Caco-2 (cell line): ENCODE results near the gene OGA. TPM values are rescaled to one million over a fixed set of nuclear protein-coding genes. Genes with fewer than 3 reads are reported as not detected.

Experiments
- BruUV-seq: library from RNA; stranded (reverse); fragments of 400-500 nt; replicated peaks from 2 replicates; lab custom pipeline; 2021; lab: Mats Ljungman, UMichigan
- CTCF ChIA-PET: fragments of 300-600 bp; sonication (Branson Sonifier 250); formaldehyde crosslinking; loops from one replicate; lab custom pipeline; 2022; ENCODE audit warnings: antibody characterized with exemption; lab: Charles Lee
- POLR2A ChIA-PET: fragments of 300-600 bp; sonication (Branson Sonifier 250); formaldehyde crosslinking; loops from one replicate; lab custom pipeline; 2022; ENCODE audit warnings: antibody characterized with exemption; lab: Charles Lee
- DNase-seq, 2 experiments: peaks; one replicate each; pipeline versions ENCODE4 v3.0.0 to v3.0.0-alpha.2; 2020 to 2022
- H3K27me3 ChIP-seq: replicated peaks from 2 replicates; pipeline ENCODE4 v1.6.0; 2011; ENCODE audit warnings: low read length; ENCODE audit not compliant: control insufficient read depth, insufficient read depth
- H3K36me3 ChIP-seq: 2 replicates; pipeline ENCODE4 v1.5.1; 2011; ENCODE audit warnings: low read length; ENCODE audit not compliant: control insufficient read depth, insufficient read depth
- H3K4me1 ChIP-seq: fragments of 250-450 bp; sonication (Bioruptor Pico); 2 replicates; pipeline ENCODE4 v1.5.1; 2020; ENCODE audit warnings: mild to moderate bottlenecking
- H3K4me3 ChIP-seq: 2 replicates; pipeline ENCODE4 v1.5.1; 2011; ENCODE audit warnings: low read depth, mild to moderate bottlenecking, control low read depth, low read length
- H3K9me3 ChIP-seq: fragments of 250-450 bp; sonication (Bioruptor Pico); 2 replicates; pipeline ENCODE4 v1.5.1; 2020; ENCODE audit warnings: mild to moderate bottlenecking, moderate library complexity
- H3K27ac Mint-ChIP-seq: one replicate; pipeline ENCODE4 v1.8.0; 2022; ENCODE audit warnings: mixed read lengths; ENCODE audit not compliant: unreplicated experiment
- H3K27me3 Mint-ChIP-seq: one replicate; pipeline ENCODE4 v1.8.0; 2022; ENCODE audit warnings: mixed read lengths; ENCODE audit not compliant: insufficient read depth, unreplicated experiment
- H3K36me3 Mint-ChIP-seq: one replicate; pipeline ENCODE4 v1.8.0; 2022; ENCODE audit warnings: mild to moderate bottlenecking, mixed read lengths; ENCODE audit not compliant: insufficient read depth, unreplicated experiment
- H3K4me1 Mint-ChIP-seq: one replicate; pipeline ENCODE4 v1.8.0; 2022; ENCODE audit warnings: low read depth, mixed read lengths; ENCODE audit not compliant: unreplicated experiment
- H3K4me3 Mint-ChIP-seq: one replicate; pipeline ENCODE4 v1.8.0; 2022; ENCODE audit warnings: mild to moderate bottlenecking, moderate library complexity, mixed read lengths; ENCODE audit not compliant: unreplicated experiment
- H3K9me3 Mint-ChIP-seq: one replicate; pipeline ENCODE4 v1.8.0; 2022; ENCODE audit warnings: mixed read lengths; ENCODE audit not compliant: unreplicated experiment
- CTCF ChIP-seq, 2 experiments: fragments of 200-600 bp in 1 of 2; IDR thresholded peaks; 1 replicate in 1 of 2; 2 replicates in 1 of 2; pipeline versions ENCODE4 v1.5.1 to v1.8.0; 2011 to 2022; ENCODE audit warnings: antibody characterized with exemption in 1 of 2, control low read depth in 1 of 2, inconsistent platforms in 1 of 2, low read depth in 1 of 2, low read length in 1 of 2, mild to moderate bottlenecking in 1 of 2, moderate library complexity in 1 of 2; ENCODE audit not compliant: insufficient read depth in 1 of 2, severe bottlenecking in 1 of 2, unreplicated experiment in 1 of 2
- intact Hi-C: fragments of 100-400 bp; cut with micrococcal nuclease; formaldehyde crosslinking; loops from one replicate; pipeline ENCODE4 v1.10.0; 2022; ENCODE audit not compliant: unreplicated experiment
- total RNA-seq: library from RNA; stranded (reverse); gene quantifications from 2 replicates; pipeline ENCODE4 v1.2.3, GENCODE V29; 2022

Gene OGA
- total RNA-seq, 1 experiment from 2014 or later, result 76.9 TPM

GRCh38 chr10:101841826-101842225 lies 23.6 kb upstream of the OGA start:
- Mint-ChIP-seq H3K36me3 (peaks cover 12% of the 10 kb centered on the region), H3K9me3 (no peaks in the 10 kb centered on the region), H3K4me3 (no peak overlapping the region), H3K27ac (no peak overlapping the region), H3K4me1 (peaks cover 10% of the 10 kb centered on the region), H3K27me3 (no peaks in the 10 kb centered on the region)
- Histone ChIP-seq H3K36me3 (no peaks in the 10 kb centered on the region; the same call in 1 of the 2 replicates), H3K4me3 (no peak overlapping the region), H3K4me1 (peaks cover 22% of the 10 kb centered on the region), H3K27me3 (no peaks in the 10 kb centered on the region), H3K9me3 (no peaks in the 10 kb centered on the region)
- BruUV-seq, result no TSS peak
- TF ChIP-seq CTCF (IDR thresholded peaks at IDR 0.05; ENCODE audit: insufficient read depth in 1 of 2, low read depth in 1 of 2, low read length in 1 of 2, severe bottlenecking in 1 of 2, unreplicated experiment in 1 of 2), result no peak
- POLR2A ChIA-PET, result no interaction called here
- DNase-seq, result no peak
- intact Hi-C loops, result no loop called here
- CTCF ChIA-PET, result interaction anchor here (1.3 to 3.3 kb wide), 5 partner anchors 23 to 259 kb away, joined by 3 to 41 read pairs (median 14); partner anchors contain the start of gene OGA

GRCh38 chr10:101840741-101841453 lies 22.7 kb upstream of the OGA start:
- intact Hi-C loops, result loop anchor here (1.0 kb wide), 1 partner anchor 169 kb away; no protein-coding TSS in a partner anchor
- Histone ChIP-seq H3K4me1 (peaks cover 28% of the 10 kb centered on the region), H3K27me3 (no peaks in the 10 kb centered on the region), H3K36me3 (no peaks in the 10 kb centered on the region), H3K9me3 (no peaks in the 10 kb centered on the region), H3K4me3 (no peak overlapping the region)
- peak; percentile 59 to 77 for DNase-seq
- TF ChIP-seq CTCF (IDR thresholded peaks at IDR 0.05; ENCODE audit: insufficient read depth in 1 of 2, low read depth in 1 of 2, low read length in 1 of 2, severe bottlenecking in 1 of 2, unreplicated experiment in 1 of 2), result peak; percentile 74 to 82
- ChIA-PET CTCF (interaction anchor here (0.6 to 3.3 kb wide), 13 partner anchors 11 to 329 kb away, joined by 3 to 41 read pairs (median 4); partner anchors contain the start of gene OGA), POLR2A (no interaction called here)
- Mint-ChIP-seq H3K9me3 (no peaks in the 10 kb centered on the region), H3K27me3 (no peaks in the 10 kb centered on the region), H3K4me3 (peak overlapping the region; percentile 71), H3K36me3 (peaks cover 12% of the 10 kb centered on the region), H3K27ac (no peak overlapping the region), H3K4me1 (peaks cover 10% of the 10 kb centered on the region)
- BruUV-seq, result no TSS peak

- H3K27ac Mint-ChIP-seq, result no peak overlapping the region
These were observed 21.9 kb upstream of the OGA start for GRCh38 chr10:101840102-101840684.

More at GRCh38 chr10:101840102-101840684, 21.9 kb upstream of the OGA start:
- BruUV-seq, result no TSS peak
- Mint-ChIP-seq H3K4me1 (peaks cover 10% of the 10 kb centered on the region), H3K4me3 (peak overlapping the region; percentile 71), H3K36me3 (peaks cover 12% of the 10 kb centered on the region), H3K27me3 (no peaks in the 10 kb centered on the region), H3K9me3 (no peaks in the 10 kb centered on the region)
- no peaks in the 10 kb centered on the region for H3K27me3 ChIP-seq
- no peak for TF ChIP-seq CTCF (IDR thresholded peaks at IDR 0.05; ENCODE audit: insufficient read depth in 1 of 2, low read depth in 1 of 2, low read length in 1 of 2, severe bottlenecking in 1 of 2, unreplicated experiment in 1 of 2)
- intact Hi-C loops, result loop anchor here (1.0 kb wide), 1 partner anchor 170 kb away; no protein-coding TSS in a partner anchor
- H3K36me3 ChIP-seq, result peaks cover 1% of the 10 kb centered on the region; the same call in 1 of the 2 replicates
- DNase-seq, result no peak
- ChIA-PET POLR2A (interaction anchor here (1.2 kb wide), 1 partner anchor 22 kb away, joined by 5 read pairs; the partner anchor contains the start of gene OGA), CTCF (interaction anchor here (0.6 to 3.3 kb wide), 9 partner anchors 12 to 191 kb away, joined by 3 to 41 read pairs (median 5); partner anchors contain the start of gene OGA)
- no peaks in the 10 kb centered on the region for H3K9me3 ChIP-seq
- H3K4me3 ChIP-seq, result peak overlapping the region; percentile 30
- H3K4me1 ChIP-seq, result peaks cover 28% of the 10 kb centered on the region
